ENCODE measurements around the gene NOTCH1.

The NOTCH1 gene

DNA sequence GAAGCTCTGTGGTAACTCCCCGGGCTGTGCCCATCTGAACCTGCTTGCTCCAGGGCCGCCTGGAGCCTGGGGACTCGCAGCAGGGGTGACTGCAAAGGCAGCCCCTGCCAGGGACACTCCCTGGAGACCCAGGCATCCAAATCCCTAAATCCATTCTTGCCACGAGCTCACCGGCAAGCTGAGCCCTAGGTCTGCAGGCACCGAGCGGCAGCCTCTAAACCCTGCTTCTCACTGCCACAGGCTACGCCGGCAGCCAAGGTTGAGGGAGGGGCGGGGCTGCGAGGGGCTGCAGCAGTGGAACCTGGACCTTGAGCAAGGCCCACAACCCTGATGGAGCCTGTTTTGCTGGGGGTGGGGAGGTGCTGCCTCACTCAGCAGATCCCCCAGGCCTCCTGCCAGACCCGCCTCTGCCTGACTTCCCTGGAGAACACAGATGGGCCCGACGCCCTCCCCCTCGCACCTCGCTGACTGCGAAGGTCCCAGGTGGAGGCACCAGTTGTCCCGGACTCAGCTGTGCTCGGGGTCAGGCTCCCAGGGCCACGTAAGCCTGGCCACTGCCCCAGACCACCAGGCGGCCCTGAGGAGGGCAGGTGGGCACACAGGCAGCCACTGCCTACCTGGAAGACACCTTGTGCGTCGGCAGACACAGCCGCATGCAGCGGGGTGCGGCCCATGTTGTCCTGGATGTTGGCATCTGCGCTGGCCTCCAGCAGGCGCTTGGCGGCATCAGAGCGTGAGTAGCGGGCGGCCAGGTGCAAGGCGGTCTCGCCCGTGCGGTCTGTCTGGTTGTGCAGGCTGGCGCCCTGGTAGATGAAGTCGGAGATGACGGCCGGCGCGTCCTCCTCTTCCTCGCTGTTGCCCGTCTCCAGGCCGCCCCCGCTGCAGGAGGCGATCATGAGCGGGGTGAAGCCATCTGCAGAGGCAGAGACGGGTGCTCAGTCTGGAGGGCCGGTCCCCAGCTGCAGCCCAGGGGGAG, 45.6 kb downstream of the NOTCH1 start:
- peaks cover 4 to 97% (median 82%) of the 10 kb centered on the region in 4 experiments for H3K36me3 ChIP-seq (ENCODE audit: control insufficient read depth in 4 of 4, insufficient read depth in 4 of 4, low read length in 3 of 4)
- DNase-seq = no peak
- no peaks in the 10 kb centered on the region for H3K9me3 ChIP-seq (ENCODE audit: control extremely low read depth in 1 of 5, control insufficient read depth in 4 of 5, insufficient read depth in 2 of 5, low read depth in 1 of 5, low read length in 4 of 5)
- 97% methylated on average over 43 of the region's 50 CpGs for WGBS (ENCODE audit: insufficient coverage)
- ChIA-PET CTCF (interaction anchor here (1.0 to 4.6 kb wide), 5 partner anchors 11 to 130 kb away, joined by 3 to 27 read pairs (median 4); no protein-coding TSS in a partner anchor), POLR2A (interaction anchor here (0.6 kb wide), 1 partner anchor 129 kb away, joined by 3 read pairs; no protein-coding TSS in a partner anchor)
- no peak overlapping the region for H3K4me3 ChIP-seq (ENCODE audit: control insufficient read depth in 1 of 7, extremely low read depth in 1 of 7, insufficient read depth in 4 of 7, low read depth in 2 of 7, low read length in 6 of 7)
- no peaks in the 10 kb centered on the region for H3K4me1 ChIP-seq (ENCODE audit: control extremely low read depth in 1 of 4, control insufficient read depth in 4 of 4, insufficient read depth in 4 of 4, low read length in 3 of 4)
- no peaks in the 10 kb centered on the region for H3K27me3 ChIP-seq (replicated peaks in 2 of 5; ENCODE audit: control insufficient read depth in 4 of 5, insufficient read depth in 5 of 5, low read length in 4 of 5)
- H3K27ac ChIP-seq (ENCODE audit: insufficient read depth in 1 of 2, low read depth in 1 of 2, low read length in 2 of 2, poor library complexity in 1 of 2, severe bottlenecking in 2 of 2) = no peak overlapping the region

DNA sequence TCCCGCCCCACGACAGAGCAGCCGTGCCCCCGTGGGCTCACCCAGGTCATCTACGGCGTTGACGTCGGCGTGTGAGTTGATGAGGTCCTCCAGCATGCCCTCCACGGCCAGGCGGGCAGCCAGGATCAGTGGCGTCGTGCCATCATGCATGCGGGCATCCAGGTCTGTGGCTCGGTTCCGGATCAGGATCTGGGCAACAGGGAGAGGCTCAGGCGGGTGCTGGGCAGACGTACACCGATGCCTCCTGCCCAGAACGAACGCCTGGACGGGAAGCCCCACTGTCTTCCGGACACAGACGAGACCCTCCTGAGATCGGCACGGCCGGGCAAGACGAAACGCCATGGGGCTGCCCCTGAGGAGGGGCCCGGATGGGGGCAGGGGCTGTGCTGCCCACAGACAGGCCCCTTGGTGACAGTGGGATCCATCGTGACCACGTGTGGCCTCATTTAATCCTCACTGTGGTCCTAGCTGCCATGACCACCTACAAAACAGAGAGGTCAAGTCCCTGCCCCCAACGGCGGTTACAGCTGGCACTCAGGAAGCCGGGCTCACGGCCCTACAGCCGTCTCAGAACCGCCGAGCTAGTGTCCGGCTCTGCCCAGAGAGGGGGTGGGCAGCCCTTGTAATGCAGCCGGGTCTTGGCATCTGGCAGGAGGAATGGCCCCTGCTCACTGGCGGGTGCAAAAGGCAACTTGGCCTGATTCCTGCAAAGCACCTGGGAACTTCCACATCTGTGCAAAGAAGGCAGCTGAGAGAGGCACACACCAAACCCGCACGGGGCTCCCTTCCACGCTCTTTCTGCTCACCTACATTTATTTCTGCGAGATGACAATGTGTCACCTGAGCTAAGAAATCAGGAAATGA, 46.5 kb downstream of the NOTCH1 start:
- no peaks in the 10 kb centered on the region for H3K27me3 ChIP-seq (replicated peaks in 2 of 5; ENCODE audit: control insufficient read depth in 4 of 5, insufficient read depth in 5 of 5, low read length in 4 of 5)
- H3K4me1 ChIP-seq (ENCODE audit: control extremely low read depth in 1 of 4, control insufficient read depth in 4 of 4, insufficient read depth in 4 of 4, low read length in 3 of 4) = no peaks in the 10 kb centered on the region
- H3K36me3 ChIP-seq (ENCODE audit: control insufficient read depth in 4 of 4, insufficient read depth in 4 of 4, low read length in 3 of 4) = peaks cover 2 to 94% (median 80%) of the 10 kb centered on the region in 4 experiments
- no peaks in the 10 kb centered on the region for H3K9me3 ChIP-seq (ENCODE audit: control extremely low read depth in 1 of 5, control insufficient read depth in 4 of 5, insufficient read depth in 2 of 5, low read depth in 1 of 5, low read length in 4 of 5)
- POLR2A ChIA-PET = no interaction called here
- CTCF ChIA-PET = interaction anchor here (1.0 to 4.6 kb wide), 4 partner anchors 11 to 130 kb away, joined by 3 to 27 read pairs (median 4); no protein-coding TSS in a partner anchor
- WGBS (ENCODE audit: insufficient coverage) = 96% methylated on average over 46 of the region's 46 CpGs
- DNase-seq = no peak
- H3K27ac ChIP-seq (ENCODE audit: insufficient read depth in 1 of 2, low read depth in 1 of 2, low read length in 2 of 2, poor library complexity in 1 of 2, severe bottlenecking in 2 of 2) = no peak overlapping the region
- no peak overlapping the region for H3K4me3 ChIP-seq (ENCODE audit: control insufficient read depth in 1 of 7, extremely low read depth in 1 of 7, insufficient read depth in 4 of 7, low read depth in 2 of 7, low read length in 6 of 7)

DNA sequence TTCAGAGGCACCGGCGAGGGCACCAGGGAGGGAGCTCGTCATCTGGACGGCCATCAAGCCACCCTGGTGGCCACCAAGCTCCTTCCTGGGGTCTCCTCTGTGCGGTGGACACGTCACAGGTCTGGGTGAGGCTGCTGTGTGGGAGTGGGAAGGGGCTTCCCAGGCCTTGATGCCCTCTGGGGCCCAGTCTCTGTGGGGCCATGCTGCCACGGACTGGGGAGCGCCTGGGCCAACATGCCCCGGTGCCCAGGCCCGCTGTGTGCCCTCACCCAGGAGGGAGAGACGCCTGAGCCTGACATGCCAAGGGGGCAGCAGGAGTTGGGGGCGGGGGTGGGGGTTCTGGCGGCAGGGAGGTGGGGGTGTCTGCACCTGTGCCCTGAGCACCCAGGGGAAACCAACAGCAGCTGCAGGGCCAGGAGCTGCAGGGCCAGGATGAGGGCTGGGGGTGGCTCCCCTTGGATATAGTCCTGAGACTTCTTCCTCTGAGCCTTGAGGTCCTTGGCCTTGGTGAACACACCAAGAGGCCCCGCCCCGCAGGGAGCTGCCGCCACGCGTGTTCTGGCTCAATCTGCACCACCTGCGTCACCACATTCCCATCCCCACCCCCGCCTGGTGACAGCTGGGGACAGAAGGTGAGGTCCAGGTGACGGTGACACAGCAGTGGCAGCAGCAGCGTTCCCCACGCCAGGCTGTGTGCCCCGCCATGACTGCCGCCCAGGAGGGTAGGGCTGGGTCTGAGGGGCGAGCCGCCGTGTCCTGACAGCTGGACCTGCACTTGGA, 47.7 kb downstream of the NOTCH1 start:
- H3K27ac ChIP-seq (ENCODE audit: insufficient read depth in 1 of 2, low read depth in 1 of 2, low read length in 2 of 2, poor library complexity in 1 of 2, severe bottlenecking in 2 of 2) = no peak overlapping the region
- no peaks in the 10 kb centered on the region for H3K27me3 ChIP-seq (replicated peaks in 2 of 5; ENCODE audit: control insufficient read depth in 4 of 5, insufficient read depth in 5 of 5, low read length in 4 of 5)
- no peaks in the 10 kb centered on the region for H3K4me1 ChIP-seq (ENCODE audit: control extremely low read depth in 1 of 4, control insufficient read depth in 4 of 4, insufficient read depth in 4 of 4, low read length in 3 of 4)
- H3K36me3 ChIP-seq (ENCODE audit: control insufficient read depth in 4 of 4, insufficient read depth in 4 of 4, low read length in 3 of 4) = peaks cover 2 to 94% (median 72%) of the 10 kb centered on the region in 4 experiments
- no peak overlapping the region for H3K4me3 ChIP-seq (ENCODE audit: control insufficient read depth in 1 of 7, extremely low read depth in 1 of 7, insufficient read depth in 4 of 7, low read depth in 2 of 7, low read length in 6 of 7)
- POLR2A ChIA-PET = no interaction called here
- CTCF ChIA-PET = interaction anchor here (0.6 to 4.6 kb wide), 2 partner anchors 9 to 30 kb away, joined by 3 to 27 read pairs; no protein-coding TSS in a partner anchor
- 93% methylated on average over 18 of the region's 28 CpGs for WGBS (ENCODE audit: insufficient coverage)
- no peak for DNase-seq
- no peaks in the 10 kb centered on the region for H3K9me3 ChIP-seq (ENCODE audit: control extremely low read depth in 1 of 5, control insufficient read depth in 4 of 5, insufficient read depth in 2 of 5, low read depth in 1 of 5, low read length in 4 of 5)

DNA sequence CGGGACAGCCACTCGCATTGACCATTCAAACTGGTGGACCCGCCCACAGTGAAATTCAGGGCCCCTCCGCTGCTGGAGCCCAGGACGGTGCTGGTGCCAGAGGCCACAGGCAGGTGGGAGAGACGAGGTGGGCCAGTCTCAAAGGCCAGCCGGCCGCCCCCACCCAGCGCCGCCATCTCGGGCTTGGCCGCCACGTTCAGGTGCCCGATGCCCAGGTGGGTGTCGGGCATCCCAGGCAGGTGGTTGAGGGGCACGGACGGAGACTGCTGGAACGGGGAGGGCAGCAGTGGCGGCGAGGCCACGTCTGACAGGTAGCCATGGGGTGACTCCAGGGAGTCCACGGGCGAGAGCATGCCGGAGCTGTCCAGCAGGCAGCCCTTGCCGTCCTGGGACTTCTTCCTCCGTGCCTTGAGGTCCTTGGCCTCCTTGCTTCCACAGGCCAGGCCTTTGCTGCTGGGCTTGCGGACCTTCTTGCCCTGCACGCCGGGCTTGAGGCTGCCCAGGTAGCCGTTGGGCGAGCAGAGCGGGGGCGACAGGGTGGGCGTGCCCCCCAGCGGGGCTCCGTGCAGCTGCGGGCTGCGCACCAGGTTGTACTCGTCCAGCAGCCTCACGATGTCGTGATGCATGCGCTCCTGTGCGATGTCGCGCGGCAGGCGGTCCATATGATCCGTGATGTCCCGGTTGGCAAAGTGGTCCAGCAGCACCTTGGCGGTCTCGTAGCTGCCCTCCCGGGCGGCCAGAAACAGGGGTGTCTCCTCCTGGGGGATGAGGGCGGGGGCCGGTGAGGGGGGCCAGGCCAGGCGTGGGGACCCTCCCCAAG, 48.8 kb downstream of the NOTCH1 start:
- Histone ChIP-seq H3K9me3 (ENCODE audit: control extremely low read depth in 1 of 5, control insufficient read depth in 4 of 5, insufficient read depth in 2 of 5, low read depth in 1 of 5, low read length in 4 of 5) (no peaks in the 10 kb centered on the region), H3K27me3 (replicated peaks in 2 of 5; ENCODE audit: control insufficient read depth in 4 of 5, insufficient read depth in 5 of 5, low read length in 4 of 5) (no peaks in the 10 kb centered on the region), H3K4me3 (ENCODE audit: control insufficient read depth in 1 of 7, extremely low read depth in 1 of 7, insufficient read depth in 4 of 7, low read depth in 2 of 7, low read length in 6 of 7) (no peak overlapping the region), H3K27ac (ENCODE audit: insufficient read depth in 1 of 2, low read depth in 1 of 2, low read length in 2 of 2, poor library complexity in 1 of 2, severe bottlenecking in 2 of 2) (no peak overlapping the region), H3K4me1 (ENCODE audit: control extremely low read depth in 1 of 4, control insufficient read depth in 4 of 4, insufficient read depth in 4 of 4, low read length in 3 of 4) (no peaks in the 10 kb centered on the region), H3K36me3 (ENCODE audit: control insufficient read depth in 4 of 4, insufficient read depth in 4 of 4, low read length in 3 of 4) (peaks cover 2 to 90% (median 64%) of the 10 kb centered on the region in 4 experiments)
- DNase-seq = no peak
- ChIA-PET POLR2A (no interaction called here), CTCF (interaction anchor here (0.9 to 4.6 kb wide), 2 partner anchors 8 to 32 kb away, joined by 4 to 27 read pairs; no protein-coding TSS in a partner anchor)
- WGBS (ENCODE audit: insufficient coverage) = 95% methylated on average over 52 of the region's 56 CpGs

DNA sequence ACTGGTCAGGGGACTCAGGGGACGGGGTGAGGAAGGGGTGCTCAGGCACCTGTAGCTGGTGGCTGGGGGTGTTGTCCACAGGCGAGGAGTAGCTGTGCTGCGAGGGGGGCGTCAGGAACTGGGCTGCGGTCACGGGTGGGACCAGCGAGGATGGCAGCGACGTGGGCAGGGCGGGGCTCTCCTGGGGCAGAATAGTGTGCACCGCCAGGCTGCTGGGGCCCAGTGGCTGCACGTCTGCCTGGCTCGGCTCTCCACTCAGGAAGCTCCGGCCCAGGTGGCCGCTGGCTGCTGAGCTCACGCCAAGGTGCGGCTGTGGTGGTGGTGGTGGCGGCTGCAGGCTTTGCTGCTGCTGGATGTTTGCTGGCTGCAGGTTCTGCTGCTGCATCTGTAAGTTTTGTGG, 49.7 kb downstream of the NOTCH1 start:
- no peak for DNase-seq
- no peaks in the 10 kb centered on the region for H3K9me3 ChIP-seq (ENCODE audit: control extremely low read depth in 1 of 5, control insufficient read depth in 4 of 5, insufficient read depth in 2 of 5, low read depth in 1 of 5, low read length in 4 of 5)
- peaks cover 2 to 82% (median 57%) of the 10 kb centered on the region in 4 experiments for H3K36me3 ChIP-seq (ENCODE audit: control insufficient read depth in 4 of 4, insufficient read depth in 4 of 4, low read length in 3 of 4)
- 93% methylated on average over 17 of the region's 18 CpGs for WGBS (ENCODE audit: insufficient coverage)
- ChIA-PET CTCF (interaction anchor here (0.9 kb wide), 1 partner anchor 33 kb away, joined by 4 read pairs; no protein-coding TSS in a partner anchor), POLR2A (no interaction called here)
- no peak overlapping the region for H3K27ac ChIP-seq (ENCODE audit: insufficient read depth in 1 of 2, low read depth in 1 of 2, low read length in 2 of 2, poor library complexity in 1 of 2, severe bottlenecking in 2 of 2)
- no peaks in the 10 kb centered on the region for H3K27me3 ChIP-seq (replicated peaks in 2 of 5; ENCODE audit: control insufficient read depth in 4 of 5, insufficient read depth in 5 of 5, low read length in 4 of 5)
- H3K4me1 ChIP-seq (ENCODE audit: control extremely low read depth in 1 of 4, control insufficient read depth in 4 of 4, insufficient read depth in 4 of 4, low read length in 3 of 4) = no peaks in the 10 kb centered on the region
- H3K4me3 ChIP-seq (ENCODE audit: control insufficient read depth in 1 of 7, extremely low read depth in 1 of 7, insufficient read depth in 4 of 7, low read depth in 2 of 7, low read length in 6 of 7) = no peak overlapping the region

Measured in common myeloid progenitor, CD34-positive (primary cell).